HepG2 (cell line): ENCODE results near the gene LENG1. TPM values are rescaled to one million over a fixed set of nuclear protein-coding genes. Genes with fewer than 3 reads are reported as not detected.

Source experiments
- ATF4 ChIP-seq, 2 experiments: fragments of 450-650 bp in 1 of 2; sonication (generic) in 1 of 2; formaldehyde crosslinking; IDR thresholded peaks; 2 replicates each; pipeline versions ENCODE4 v1.5.0 to v1.8.0; 2020 to 2022; ENCODE audit warnings: mild to moderate bottlenecking in 1 of 2, missing genetic modification reagents in 1 of 2
- FOXA1 ChIP-seq, 2 experiments: fragments of 450-650 bp in 1 of 2; sonication (generic) in 1 of 2; formaldehyde crosslinking in 1 of 2; IDR thresholded peaks; 2 replicates each; pipeline versions ENCODE4 v1.4.0 to v1.6.1; 2016 to 2020; ENCODE audit warnings: missing genetic modification reagents in 1 of 2
- IRF2 ChIP-seq: IDR thresholded peaks from 2 replicates; pipeline ENCODE4 v1.6.1; 2018; ENCODE audit warnings: missing genetic modification reagents, missing compliant biosample characterization
- MED13 ChIP-seq: sonication (generic); formaldehyde crosslinking; IDR thresholded peaks from 2 replicates; pipeline ENCODE4 v1.5.0; 2020; ENCODE audit warnings: missing genetic modification reagents
- MTA3 ChIP-seq: sonication (generic); formaldehyde crosslinking; IDR thresholded peaks from 2 replicates; pipeline ENCODE4 v1.4.0; 2020; ENCODE audit warnings: missing genetic modification reagents
- NONO ChIP-seq, 2 experiments: fragments of 450-650 bp in 1 of 2; sonication (generic) in 1 of 2; formaldehyde crosslinking in 1 of 2; IDR thresholded peaks in 1 of 2; conservative IDR thresholded peaks in 1 of 2; 2 replicates each; pipeline versions ENCODE4 v1.6.1 to v1.8.0; 2017 to 2022; ENCODE audit warnings: mild to moderate bottlenecking in 1 of 2, missing genetic modification reagents in 1 of 2, moderate library complexity in 1 of 2
- PTBP1 ChIP-seq: fragments of 200-400 bp; formaldehyde crosslinking; IDR thresholded peaks from 2 replicates; pipeline ENCODE4 v1.6.1; 2018; ENCODE audit warnings: low read length, low read depth; ENCODE audit not compliant: poor library complexity, severe bottlenecking
- REXO4 ChIP-seq: sonication (generic); formaldehyde crosslinking; IDR thresholded peaks from 2 replicates; pipeline ENCODE4 v1.8.0; 2022; ENCODE audit warnings: missing genetic modification reagents, mild to moderate bottlenecking, borderline replicate concordance
- SYNCRIP ChIP-seq: fragments of 200-400 bp; formaldehyde crosslinking; IDR thresholded peaks from 2 replicates; pipeline ENCODE4 v1.6.1; 2018; ENCODE audit warnings: mild to moderate bottlenecking, low read depth, low read length; ENCODE audit not compliant: insufficient read depth
- ZEB1 ChIP-seq: IDR thresholded peaks from 2 replicates; pipeline ENCODE4 v1.6.1; 2012; ENCODE audit warnings: mild to moderate bottlenecking, low read depth, inconsistent platforms; ENCODE audit not compliant: insufficient replicate concordance
- ZFX ChIP-seq: sonication (generic); formaldehyde crosslinking; IDR thresholded peaks from 2 replicates; pipeline ENCODE4 v1.4.0; 2020; ENCODE audit warnings: mild to moderate bottlenecking, low read depth, missing genetic modification reagents, moderate library complexity
- ZNF142 ChIP-seq: sonication (generic); formaldehyde crosslinking; IDR thresholded peaks from 2 replicates; pipeline ENCODE4 v1.4.0; 2020; ENCODE audit warnings: missing genetic modification reagents
- ZNF326 ChIP-seq: sonication (generic); formaldehyde crosslinking; IDR thresholded peaks from 2 replicates; pipeline ENCODE4 v1.4.0; 2020; ENCODE audit warnings: missing genetic modification reagents, borderline replicate concordance
- ZNF333 ChIP-seq: sonication (generic); formaldehyde crosslinking; IDR thresholded peaks from 2 replicates; pipeline ENCODE4 v1.4.0; 2020; ENCODE audit warnings: mild to moderate bottlenecking, missing genetic modification reagents, borderline replicate concordance
- ZNF766 ChIP-seq: sonication (generic); formaldehyde crosslinking; IDR thresholded peaks from 2 replicates; pipeline ENCODE4 v1.5.0; 2020; ENCODE audit warnings: missing genetic modification reagents, borderline replicate concordance
- polyA plus RNA-seq, 8 experiments: library from polyadenylated mRNA; depleted of rRNA in 3 of 8; stranded (reverse) in 7 of 8; unstranded in 1 of 8; fragments of >200 nt; fragmentation: Illumina TruSeq in 4 of 8; extraction: Trizol in 4 of 8; gene quantifications; 2 replicates each; pipeline versions ENCODE4 v1.2.1 to v1.2.3, GENCODE V29; 2011 to 2016; ENCODE audit warnings: low read depth in 4 of 8, missing spikeins in 1 of 8, mixed read lengths in 1 of 8; ENCODE audit not compliant: insufficient read depth in 1 of 8
- total RNA-seq, 5 experiments: library from RNA; depleted of rRNA; stranded (reverse); fragments of >200 nt; fragmentation: Illumina TruSeq; extraction: Trizol; gene quantifications; 2 replicates each; pipeline ENCODE4 v1.2.3, GENCODE V29; 2016; ENCODE audit warnings: low read depth in 1 of 5
- TF ChIP-seq, protein P1 (sequence below): sonication (generic); formaldehyde crosslinking; IDR thresholded peaks from 2 replicates; pipeline ENCODE4 v1.8.0; 2022; ENCODE audit warnings: missing genetic modification reagents, mild to moderate bottlenecking, borderline replicate concordance
- TF ChIP-seq, protein P2 (sequence below): sonication (generic); formaldehyde crosslinking; IDR thresholded peaks from 2 replicates; pipeline ENCODE4 v1.5.0; 2020; ENCODE audit warnings: missing genetic modification reagents, mild to moderate bottlenecking, borderline replicate concordance
- TF ChIP-seq, protein P3 (sequence below): sonication (generic); formaldehyde crosslinking; IDR thresholded peaks from 2 replicates; pipeline ENCODE4 v1.4.0; 2020; ENCODE audit warnings: mild to moderate bottlenecking, missing genetic modification reagents

LENG1 gene
- total and polyA plus RNA-seq, 2 of the 13 experiments (the other 11 are each of a cell fraction or from before 2014, with no cell fraction given) = 1.8 to 3.8 TPM

- TF ChIP-seq IRF2 = 0 out of 2 replicates have a peak, but pooled peaks have one; percentile 22
- no peak for TF ChIP-seq MTA3 (CRISPR knock-in tag)
- no peak; the same call in 1 of the 2 replicates for TF ChIP-seq ZFX (CRISPR knock-in tag)
- no peak for TF ChIP-seq FOXA1 (IDR thresholded peaks at IDR 0.05)
- TF ChIP-seq FOXA1 (CRISPR knock-in tag; IDR thresholded peaks at IDR 0.05) = no peak
- TF ChIP-seq, protein P1, sequence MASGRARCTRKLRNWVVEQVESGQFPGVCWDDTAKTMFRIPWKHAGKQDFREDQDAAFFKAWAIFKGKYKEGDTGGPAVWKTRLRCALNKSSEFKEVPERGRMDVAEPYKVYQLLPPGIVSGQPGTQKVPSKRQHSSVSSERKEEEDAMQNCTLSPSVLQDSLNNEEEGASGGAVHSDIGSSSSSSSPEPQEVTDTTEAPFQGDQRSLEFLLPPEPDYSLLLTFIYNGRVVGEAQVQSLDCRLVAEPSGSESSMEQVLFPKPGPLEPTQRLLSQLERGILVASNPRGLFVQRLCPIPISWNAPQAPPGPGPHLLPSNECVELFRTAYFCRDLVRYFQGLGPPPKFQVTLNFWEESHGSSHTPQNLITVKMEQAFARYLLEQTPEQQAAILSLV (CRISPR knock-in tag) = no peak
- TF ChIP-seq ATF4 (CRISPR knock-in tag; IDR thresholded peaks at IDR 0.05) = 0 out of 4 replicates have a peak, but pooled peaks of 1 of the 2 experiments have one; percentile 8
- TF ChIP-seq, protein P2, sequence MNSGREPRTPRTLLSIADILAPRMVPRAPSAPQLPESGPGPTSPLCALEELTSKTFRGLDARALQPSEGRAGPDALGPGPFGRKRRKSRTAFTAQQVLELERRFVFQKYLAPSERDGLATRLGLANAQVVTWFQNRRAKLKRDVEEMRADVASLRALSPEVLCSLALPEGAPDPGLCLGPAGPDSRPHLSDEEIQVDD (CRISPR knock-in tag) = no peak
- no peak for TF ChIP-seq ZNF326 (CRISPR knock-in tag)
- TF ChIP-seq ZNF766 = no peak
- TF ChIP-seq REXO4 (CRISPR knock-in tag) = no peak
- TF ChIP-seq MED13 (CRISPR knock-in tag) = no peak
- TF ChIP-seq ZNF333 (CRISPR knock-in tag) = no peak
- TF ChIP-seq, protein P3, sequence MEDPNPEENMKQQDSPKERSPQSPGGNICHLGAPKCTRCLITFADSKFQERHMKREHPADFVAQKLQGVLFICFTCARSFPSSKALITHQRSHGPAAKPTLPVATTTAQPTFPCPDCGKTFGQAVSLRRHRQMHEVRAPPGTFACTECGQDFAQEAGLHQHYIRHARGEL (CRISPR knock-in tag) = no peak
- no peak for TF ChIP-seq NONO (IDR thresholded peaks at IDR 0.05)
- no peak for TF ChIP-seq NONO (CRISPR knock-in tag; conservative IDR thresholded peaks at IDR 0.05)
- no peak for TF ChIP-seq PTBP1
- no peak for TF ChIP-seq ZEB1
- no peak for TF ChIP-seq ZNF142 (CRISPR knock-in tag)
- TF ChIP-seq SYNCRIP = no peak
Observed at GRCh38 chr19:54207983-54208783, 48.7 kb upstream of the LENG1 start (continued).
